Astrocyte (in vitro differentiated cells and primary cell): Measurements from ENCODE around the gene RBP3. TPM values are rescaled to one million over a fixed set of nuclear protein-coding genes. Genes with fewer than 3 reads are reported as not detected.

ENCODE experiments used
- DNase-seq: peaks from one replicate; pipeline ENCODE4 v3.0.0-alpha.2; 2010; ENCODE audit warnings: low read depth
- FAIRE-seq: peaks from 2 replicates; lab custom pipeline; 2011; peaks lifted over from hg19 to GRCh38; lab: Jason Lieb, UNC
- H2AFZ ChIP-seq: 2 replicates; pipeline ENCODE4 v1.6.0; 2012; ENCODE audit warnings: low read depth, low read length, inconsistent platforms
- H3K27ac ChIP-seq: 2 replicates; pipeline ENCODE4 v1.5.1; 2011; ENCODE audit warnings: low read depth, low read length, inconsistent platforms
- H3K27me3 ChIP-seq: 2 replicates; pipeline ENCODE4 v1.6.0; 2011; ENCODE audit warnings: low read length, inconsistent platforms; ENCODE audit not compliant: insufficient read depth
- H3K36me3 ChIP-seq: 2 replicates; pipeline ENCODE4 v1.5.1; 2011; ENCODE audit warnings: low read length, inconsistent platforms; ENCODE audit not compliant: insufficient read depth
- H3K4me1 ChIP-seq: 2 replicates; pipeline ENCODE4 v1.5.1; 2011; ENCODE audit warnings: low read length, inconsistent platforms; ENCODE audit not compliant: insufficient read depth
- H3K4me2 ChIP-seq: 2 replicates; pipeline ENCODE4 v1.6.0; 2012; ENCODE audit warnings: low read length, inconsistent platforms
- H3K4me3 ChIP-seq: 2 replicates; pipeline ENCODE4 v1.5.1; 2011; ENCODE audit warnings: low read depth, mild to moderate bottlenecking, low read length, inconsistent platforms; ENCODE audit not compliant: insufficient read depth
- H3K79me2 ChIP-seq: 2 replicates; pipeline ENCODE4 v1.6.0; 2012; ENCODE audit warnings: mild to moderate bottlenecking, low read length, inconsistent platforms; ENCODE audit not compliant: insufficient read depth
- H3K9ac ChIP-seq: 2 replicates; pipeline ENCODE4 v1.6.0; 2012; ENCODE audit warnings: mild to moderate bottlenecking, low read length, inconsistent platforms
- H3K9me3 ChIP-seq: 2 replicates; pipeline ENCODE4 v1.5.1; 2012; ENCODE audit warnings: low read depth, mild to moderate bottlenecking, low read length, inconsistent platforms; ENCODE audit not compliant: insufficient read depth
- H4K20me1 ChIP-seq: 2 replicates; pipeline ENCODE4 v1.6.0; 2012; ENCODE audit warnings: low read length, inconsistent platforms; ENCODE audit not compliant: insufficient read depth
- H3K27ac Mint-ChIP-seq: one replicate; pipeline ENCODE4 v1.8.0; 2021; ENCODE audit warnings: mild to moderate bottlenecking, mixed read lengths; ENCODE audit not compliant: unreplicated experiment
- H3K27me3 Mint-ChIP-seq: one replicate; pipeline ENCODE4 v1.8.0; 2021; ENCODE audit warnings: low read depth, mixed read lengths; ENCODE audit not compliant: unreplicated experiment
- H3K36me3 Mint-ChIP-seq: one replicate; pipeline ENCODE4 v1.8.0; 2021; ENCODE audit warnings: low read depth, mixed read lengths; ENCODE audit not compliant: unreplicated experiment
- H3K4me1 Mint-ChIP-seq: one replicate; pipeline ENCODE4 v1.8.0; 2021; ENCODE audit warnings: low read depth, mixed read lengths; ENCODE audit not compliant: unreplicated experiment
- H3K4me3 Mint-ChIP-seq: one replicate; pipeline ENCODE4 v1.8.0; 2021; ENCODE audit warnings: mild to moderate bottlenecking, moderate library complexity, mixed read lengths; ENCODE audit not compliant: unreplicated experiment
- H3K9me3 Mint-ChIP-seq: one replicate; pipeline ENCODE4 v1.8.0; 2021; ENCODE audit warnings: mild to moderate bottlenecking, mixed read lengths; ENCODE audit not compliant: unreplicated experiment
- EZH2 ChIP-seq: IDR thresholded peaks from 2 replicates; pipeline ENCODE4 v1.6.1; 2012; ENCODE audit warnings: mild to moderate bottlenecking, low read length, inconsistent platforms; ENCODE audit not compliant: insufficient read depth
- total RNA-seq: library from RNA; stranded (reverse); gene quantifications from 2 replicates; pipeline ENCODE4 v1.2.1, GENCODE V29; 2021
- TF ChIP-seq, protein P1 (sequence below): IDR thresholded peaks from 2 replicates; pipeline ENCODE4 v1.5.1; 2011; ENCODE audit warnings: low read depth, mild to moderate bottlenecking, inconsistent platforms, low read length, moderate library complexity; ENCODE audit not compliant: insufficient read depth

RBP3 gene
- total RNA-seq, 1 donor from 2014 or later: not detected

DNA sequence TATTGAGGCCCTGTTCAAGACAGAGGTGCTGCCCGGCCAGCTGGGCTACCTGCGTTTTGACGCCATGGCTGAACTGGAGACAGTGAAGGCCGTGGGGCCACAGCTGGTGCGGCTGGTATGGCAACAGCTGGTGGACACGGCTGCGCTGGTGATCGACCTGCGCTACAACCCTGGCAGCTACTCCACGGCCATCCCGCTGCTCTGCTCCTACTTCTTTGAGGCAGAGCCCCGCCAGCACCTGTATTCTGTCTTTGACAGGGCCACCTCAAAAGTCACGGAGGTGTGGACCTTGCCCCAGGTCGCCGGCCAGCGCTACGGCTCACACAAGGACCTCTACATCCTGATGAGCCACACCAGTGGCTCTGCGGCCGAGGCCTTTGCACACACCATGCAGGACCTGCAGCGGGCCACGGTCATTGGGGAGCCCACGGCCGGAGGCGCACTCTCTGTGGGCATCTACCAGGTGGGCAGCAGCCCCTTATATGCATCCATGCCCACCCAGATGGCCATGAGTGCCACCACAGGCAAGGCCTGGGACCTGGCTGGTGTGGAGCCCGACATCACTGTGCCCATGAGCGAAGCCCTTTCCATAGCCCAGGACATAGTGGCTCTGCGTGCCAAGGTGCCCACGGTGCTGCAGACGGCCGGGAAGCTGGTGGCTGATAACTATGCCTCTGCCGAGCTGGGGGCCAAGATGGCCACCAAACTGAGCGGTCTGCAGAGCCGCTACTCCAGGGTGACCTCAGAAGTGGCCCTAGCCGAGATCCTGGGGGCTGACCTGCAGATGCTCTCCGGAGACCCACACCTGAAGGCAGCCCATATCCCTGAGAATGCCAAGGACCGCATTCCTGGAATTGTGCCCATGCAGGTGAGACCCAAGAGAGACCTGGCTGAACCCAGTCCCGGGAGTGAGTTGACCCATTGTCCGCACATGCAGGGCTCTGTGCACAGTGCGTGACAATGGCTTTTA, 2.8 kb downstream of the RBP3 start:
- H3K36me3 Mint-ChIP-seq: no peaks in the 10 kb centered on the region

GRCh38 chr10:47351899-47352815, 4.0 kb downstream of the RBP3 start:
- TF ChIP-seq, protein P1, sequence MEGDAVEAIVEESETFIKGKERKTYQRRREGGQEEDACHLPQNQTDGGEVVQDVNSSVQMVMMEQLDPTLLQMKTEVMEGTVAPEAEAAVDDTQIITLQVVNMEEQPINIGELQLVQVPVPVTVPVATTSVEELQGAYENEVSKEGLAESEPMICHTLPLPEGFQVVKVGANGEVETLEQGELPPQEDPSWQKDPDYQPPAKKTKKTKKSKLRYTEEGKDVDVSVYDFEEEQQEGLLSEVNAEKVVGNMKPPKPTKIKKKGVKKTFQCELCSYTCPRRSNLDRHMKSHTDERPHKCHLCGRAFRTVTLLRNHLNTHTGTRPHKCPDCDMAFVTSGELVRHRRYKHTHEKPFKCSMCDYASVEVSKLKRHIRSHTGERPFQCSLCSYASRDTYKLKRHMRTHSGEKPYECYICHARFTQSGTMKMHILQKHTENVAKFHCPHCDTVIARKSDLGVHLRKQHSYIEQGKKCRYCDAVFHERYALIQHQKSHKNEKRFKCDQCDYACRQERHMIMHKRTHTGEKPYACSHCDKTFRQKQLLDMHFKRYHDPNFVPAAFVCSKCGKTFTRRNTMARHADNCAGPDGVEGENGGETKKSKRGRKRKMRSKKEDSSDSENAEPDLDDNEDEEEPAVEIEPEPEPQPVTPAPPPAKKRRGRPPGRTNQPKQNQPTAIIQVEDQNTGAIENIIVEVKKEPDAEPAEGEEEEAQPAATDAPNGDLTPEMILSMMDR: no peak
- TF ChIP-seq EZH2: no peak
- Histone ChIP-seq H3K27ac (no peak overlapping the region), H3K79me2 (no peaks in the 10 kb centered on the region), H3K36me3 (no peaks in the 10 kb centered on the region), H3K27me3 (no peaks in the 10 kb centered on the region), H3K4me1 (no peaks in the 10 kb centered on the region), H3K9me3 (no peaks in the 10 kb centered on the region), H3K4me3 (no peak overlapping the region), H4K20me1 (no peaks in the 10 kb centered on the region), H3K4me2 (no peak overlapping the region), H3K9ac (no peak overlapping the region), H2AFZ (no peak overlapping the region)
- Mint-ChIP-seq H3K4me1 (no peaks in the 10 kb centered on the region), H3K4me3 (no peak overlapping the region), H3K36me3 (no peaks in the 10 kb centered on the region), H3K27me3 (peaks cover 14% of the 10 kb centered on the region), H3K9me3 (peaks cover 2% of the 10 kb centered on the region), H3K27ac (no peak overlapping the region)
- FAIRE-seq (no peak), DNase-seq (no peak)

More for the DNA sequence above, 2.8 kb downstream of the RBP3 start:
- no peak overlapping the region for H3K27ac Mint-ChIP-seq
- Histone ChIP-seq H3K4me2 (no peak overlapping the region), H3K9ac (no peak overlapping the region), H2AFZ (no peak overlapping the region), H3K79me2 (no peaks in the 10 kb centered on the region), H3K9me3 (no peaks in the 10 kb centered on the region), H3K4me3 (no peak overlapping the region), H3K4me1 (no peaks in the 10 kb centered on the region), H4K20me1 (no peaks in the 10 kb centered on the region), H3K36me3 (no peaks in the 10 kb centered on the region), H3K27me3 (peaks cover 4% of the 10 kb centered on the region), H3K27ac (no peak overlapping the region)
- no peak for TF ChIP-seq EZH2
- TF ChIP-seq, protein P1: no peak
- no peaks in the 10 kb centered on the region for H3K4me1 Mint-ChIP-seq
- no peak for FAIRE-seq
- no peak for DNase-seq
- H3K4me3 Mint-ChIP-seq: no peak overlapping the region
- peaks cover 2% of the 10 kb centered on the region for H3K9me3 Mint-ChIP-seq
- peaks cover 18% of the 10 kb centered on the region for H3K27me3 Mint-ChIP-seq
